Neural cell (in vitro differentiated cells): ENCODE results near the gene TBC1D5.

Experiments used
- CTCF ChIP-seq: fragments of 450-650 bp; IDR thresholded peaks from 2 replicates; pipeline ENCODE4 v1.5.1; 2014; ENCODE audit warnings: antibody characterized with exemption, mild to moderate bottlenecking, moderate library complexity; ENCODE audit not compliant: poor library complexity, severe bottlenecking
- EP300 ChIP-seq: fragments of 450-650 bp; conservative IDR thresholded peaks from 2 replicates; pipeline ENCODE4 v1.6.1; 2014; ENCODE audit warnings: antibody characterized with exemption, mild to moderate bottlenecking, moderate library complexity; ENCODE audit not compliant: poor library complexity, severe bottlenecking
- REST ChIP-seq: IDR thresholded peaks from 2 replicates; pipeline ENCODE4 v1.6.1; 2012; ENCODE audit warnings: borderline replicate concordance
- SMC3 ChIP-seq: fragments of 450-650 bp; conservative IDR thresholded peaks from 2 replicates; pipeline ENCODE4 v1.6.1; 2014; ENCODE audit warnings: antibody characterized with exemption, mild to moderate bottlenecking, moderate library complexity; ENCODE audit not compliant: poor library complexity

GRCh38 chr3:17772556-17772955 is 30.1 kb upstream of the TBC1D5 start:
- TF ChIP-seq CTCF (no peak), REST (no peak), SMC3 (no peak), EP300 (no peak)
